Stomach (tissue), 9 donors: ENCODE data around the gene MEN1. TPM values are rescaled to one million over a fixed set of nuclear protein-coding genes. Genes with fewer than 3 reads are reported as not detected.

ENCODE experiments used
- DNase-seq, 2 donors: peaks; one replicate each; pipeline versions ENCODE4 v3.0.0 to v3.0.0-alpha.2; 2013 to 2019
- H3K27ac ChIP-seq, 5 donors: fragments of 200-600 bp in 4 of 5; sonication (generic) in 4 of 5; one replicate each; pipeline ENCODE4 v1.5.1; 2013 to 2019; ENCODE audit warnings: mild to moderate bottlenecking in 1 of 5, moderate library complexity in 1 of 5
- H3K27me3 ChIP-seq, 3 donors: fragments of 200-600 bp; sonication (generic); one replicate each; pipeline ENCODE4 v1.5.1; 2017 to 2019; ENCODE audit warnings: mixed run types in 1 of 3
- H3K36me3 ChIP-seq, 4 donors: fragments of 200-600 bp; sonication (generic); 1 replicate in 3 of 4; 2 replicates in 1 of 4; pipeline ENCODE4 v1.5.1; 2016 to 2019
- H3K4me1 ChIP-seq, 4 donors: fragments of 200-600 bp; sonication (generic); one replicate each; pipeline ENCODE4 v1.5.1; 2016 to 2019
- H3K4me3 ChIP-seq, 4 donors: fragments of 200-600 bp; sonication (generic) in 3 of 4; one replicate each; pipeline ENCODE4 v1.5.1; 2016 to 2019; ENCODE audit warnings: mild to moderate bottlenecking in 1 of 4
- H3K9me3 ChIP-seq, 4 donors: fragments of 200-600 bp; sonication (generic); one replicate each; pipeline ENCODE4 v1.5.1; 2016 to 2019
- EP300 ChIP-seq: sonication (generic); formaldehyde crosslinking; IDR thresholded peaks from one replicate; pipeline ENCODE4 v1.6.1; 2017; ENCODE audit warnings: antibody characterized with exemption
- POLR2A ChIP-seq, 4 donors: fragments of 450-650 bp; IDR thresholded peaks; one replicate each; pipeline ENCODE4 v1.6.1; 2016; ENCODE audit warnings: antibody characterized with exemption in 4 of 4, control low read depth in 2 of 4, mild to moderate bottlenecking in 1 of 4, moderate library complexity in 1 of 4
- POLR2AphosphoS5 ChIP-seq, 3 donors: sonication (generic); formaldehyde crosslinking; IDR thresholded peaks; one replicate each; pipeline ENCODE4 v1.6.1; 2016; ENCODE audit warnings: antibody characterized with exemption in 3 of 3
- WGBS, 5 donors: extraction: QIAGEN DNeasy Blood & Tissue Kit in 3 of 5; methylation state at CpG; one replicate each; pipeline versions ENCODE4 v1.1.5 to v1.1.7; 2013 to 2018; 5-methylcytosine and 5-hydroxymethylcytosine counted together
- intact Hi-C: fragments of 100-400 bp; cut with DNase I; formaldehyde crosslinking; loops from one replicate; pipeline ENCODE4 v1.15.1; 2023; ENCODE audit warnings: low total_unique reads
- polyA plus RNA-seq, 3 donors: library from polyadenylated mRNA; stranded (reverse); fragments of 200-250 nt; gene quantifications; one replicate each; pipeline ENCODE4 v1.2.3, GENCODE V29; 2013
- total RNA-seq, 5 donors: library from RNA; depleted of rRNA; stranded (reverse); fragments of >200 nt; gene quantifications; one replicate each; pipeline versions ENCODE4 v1.1.0 to v1.2.3, GENCODE V29; 2014 to 2016
- TF ChIP-seq, protein P1 (sequence below), 7 experiments: fragments of 450-650 bp in 4 of 7; fragments of 200-600 bp in 3 of 7; sonication (generic) in 3 of 7; IDR thresholded peaks; one replicate each; pipeline ENCODE4 v1.5.1; 2016 to 2019; ENCODE audit warnings: antibody characterized with exemption in 7 of 7, control low read depth in 2 of 7, mild to moderate bottlenecking in 1 of 7
- donor health status: healthy with polysubstance abuse.
- donor health status: Bipolar disorder and iron deficiency.
- donor health status: healthy.

MEN1 gene
- total and polyA plus RNA-seq, 8 donors = 9.4 to 62.5 (median 15.9) TPM

DNA sequence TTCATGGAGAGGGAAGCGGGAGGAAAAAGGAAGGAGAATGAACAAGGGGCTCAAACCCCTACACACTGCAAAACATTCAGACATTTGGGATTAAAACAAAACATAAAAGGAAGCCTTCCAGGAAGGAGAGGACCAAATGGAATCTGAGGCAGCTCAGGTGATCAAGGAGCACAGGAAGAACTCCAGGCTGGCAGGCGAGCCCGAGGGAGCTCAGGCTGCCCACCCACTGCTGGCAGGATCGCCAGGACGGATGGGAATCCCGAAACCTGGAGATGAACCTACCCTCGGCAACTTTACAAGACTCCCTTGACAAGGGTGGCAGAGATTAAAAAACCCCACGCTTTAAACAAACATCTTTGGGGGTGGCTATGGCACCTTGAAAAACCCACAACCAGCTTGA is 45.6 kb downstream of the MEN1 start:
- Histone ChIP-seq H3K27me3 (no peaks in the 10 kb centered on the region), H3K36me3 (peaks cover 76 to 81% (median 78%) of the 10 kb centered on the region in 4 donors), H3K4me1 (peaks cover 36 to 88% (median 58%) of the 10 kb centered on the region in 4 donors), H3K27ac (peak overlapping the region in 4 of 5 donors; percentile 49 to 77 (median 71)), H3K4me3 (no peak overlapping the region), H3K9me3 (no peaks in the 10 kb centered on the region)
- 78 to 87% (median 82%) methylated on average over 8 of the region's 8 CpGs for WGBS, 5 donors
- TF ChIP-seq, protein P1, sequence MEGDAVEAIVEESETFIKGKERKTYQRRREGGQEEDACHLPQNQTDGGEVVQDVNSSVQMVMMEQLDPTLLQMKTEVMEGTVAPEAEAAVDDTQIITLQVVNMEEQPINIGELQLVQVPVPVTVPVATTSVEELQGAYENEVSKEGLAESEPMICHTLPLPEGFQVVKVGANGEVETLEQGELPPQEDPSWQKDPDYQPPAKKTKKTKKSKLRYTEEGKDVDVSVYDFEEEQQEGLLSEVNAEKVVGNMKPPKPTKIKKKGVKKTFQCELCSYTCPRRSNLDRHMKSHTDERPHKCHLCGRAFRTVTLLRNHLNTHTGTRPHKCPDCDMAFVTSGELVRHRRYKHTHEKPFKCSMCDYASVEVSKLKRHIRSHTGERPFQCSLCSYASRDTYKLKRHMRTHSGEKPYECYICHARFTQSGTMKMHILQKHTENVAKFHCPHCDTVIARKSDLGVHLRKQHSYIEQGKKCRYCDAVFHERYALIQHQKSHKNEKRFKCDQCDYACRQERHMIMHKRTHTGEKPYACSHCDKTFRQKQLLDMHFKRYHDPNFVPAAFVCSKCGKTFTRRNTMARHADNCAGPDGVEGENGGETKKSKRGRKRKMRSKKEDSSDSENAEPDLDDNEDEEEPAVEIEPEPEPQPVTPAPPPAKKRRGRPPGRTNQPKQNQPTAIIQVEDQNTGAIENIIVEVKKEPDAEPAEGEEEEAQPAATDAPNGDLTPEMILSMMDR (IDR thresholded peaks at IDR 0.05) = no peak
- TF ChIP-seq POLR2AphosphoS5 (IDR thresholded peaks at IDR 0.05) = peak in 1 of 3 donors; percentile 6
- DNase-seq = no peak
- intact Hi-C loops = no loop called here

DNA sequence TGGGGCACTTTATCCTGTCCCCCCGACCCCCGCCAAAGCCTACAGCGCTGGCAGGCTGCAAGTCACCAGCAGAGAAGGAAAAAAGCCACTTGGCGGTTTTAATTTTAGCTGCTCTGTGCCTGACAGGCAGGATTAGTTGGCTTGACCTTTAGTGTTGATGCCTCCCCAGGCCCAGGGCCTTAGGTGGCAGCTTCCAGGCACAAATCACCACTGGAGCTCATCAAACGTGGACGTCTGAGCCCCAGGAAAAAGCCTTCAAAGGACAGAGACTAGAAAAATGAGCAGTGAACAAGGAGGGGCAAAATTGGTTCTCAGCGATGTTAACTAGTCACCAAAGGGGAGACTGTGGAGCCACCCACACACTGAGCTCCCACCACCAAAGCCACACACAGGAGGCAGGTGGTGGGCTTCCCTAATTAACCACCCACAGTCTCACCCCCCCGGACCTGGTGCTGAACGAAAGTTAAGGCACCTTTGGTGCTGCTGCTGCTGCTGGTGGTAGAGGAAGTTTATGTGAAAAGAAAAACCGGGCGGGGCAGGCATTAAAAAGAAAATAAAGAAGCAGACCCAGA is 46.2 kb downstream of the MEN1 start:
- peak; percentile 25 to 47 for DNase-seq

GRCh38 chr11:64763526-64764039 is 46.8 kb downstream of the MEN1 start:
- 64 to 73% (median 70%) methylated on average over 5 to 6 of the region's 6 CpGs for WGBS, 5 donors
- Histone ChIP-seq H3K27me3 (no peaks in the 10 kb centered on the region), H3K36me3 (peaks cover 65 to 69% (median 66%) of the 10 kb centered on the region in 4 donors), H3K9me3 (no peaks in the 10 kb centered on the region), H3K4me3 (no peak overlapping the region), H3K4me1 (peaks cover 41 to 100% (median 70%) of the 10 kb centered on the region in 4 donors), H3K27ac (peak overlapping the region in 4 of 5 donors; percentile 49 to 77 (median 71))
- TF ChIP-seq POLR2A (IDR thresholded peaks at IDR 0.05) (no peak), POLR2AphosphoS5 (IDR thresholded peaks at IDR 0.05) (no peak)
- TF ChIP-seq, protein P1 (IDR thresholded peaks at IDR 0.05) = no peak
- intact Hi-C loops = no loop called here
- peak in 1 of 2 donors; percentile 22 for DNase-seq

More for the DNA sequence above, 46.2 kb downstream of the MEN1 start:
- no peaks in the 10 kb centered on the region for H3K9me3 ChIP-seq
- 53 to 69% (median 62%) methylated on average over 11 of the region's 11 CpGs for WGBS, 5 donors
- H3K27ac ChIP-seq = peak overlapping the region in 4 of 5 donors; percentile 49 to 77 (median 71)
- TF ChIP-seq POLR2A (IDR thresholded peaks at IDR 0.05) (no peak), POLR2AphosphoS5 (IDR thresholded peaks at IDR 0.05) (no peak), EP300 (no peak)
- TF ChIP-seq, protein P1 (IDR thresholded peaks at IDR 0.05) = no peak
- peaks cover 70 to 75% (median 71%) of the 10 kb centered on the region in 4 donors for H3K36me3 ChIP-seq
- H3K4me1 ChIP-seq = peaks cover 41 to 94% (median 65%) of the 10 kb centered on the region in 4 donors
- H3K27me3 ChIP-seq = no peaks in the 10 kb centered on the region
- no peak overlapping the region for H3K4me3 ChIP-seq
- intact Hi-C loops = no loop called here

DNA sequence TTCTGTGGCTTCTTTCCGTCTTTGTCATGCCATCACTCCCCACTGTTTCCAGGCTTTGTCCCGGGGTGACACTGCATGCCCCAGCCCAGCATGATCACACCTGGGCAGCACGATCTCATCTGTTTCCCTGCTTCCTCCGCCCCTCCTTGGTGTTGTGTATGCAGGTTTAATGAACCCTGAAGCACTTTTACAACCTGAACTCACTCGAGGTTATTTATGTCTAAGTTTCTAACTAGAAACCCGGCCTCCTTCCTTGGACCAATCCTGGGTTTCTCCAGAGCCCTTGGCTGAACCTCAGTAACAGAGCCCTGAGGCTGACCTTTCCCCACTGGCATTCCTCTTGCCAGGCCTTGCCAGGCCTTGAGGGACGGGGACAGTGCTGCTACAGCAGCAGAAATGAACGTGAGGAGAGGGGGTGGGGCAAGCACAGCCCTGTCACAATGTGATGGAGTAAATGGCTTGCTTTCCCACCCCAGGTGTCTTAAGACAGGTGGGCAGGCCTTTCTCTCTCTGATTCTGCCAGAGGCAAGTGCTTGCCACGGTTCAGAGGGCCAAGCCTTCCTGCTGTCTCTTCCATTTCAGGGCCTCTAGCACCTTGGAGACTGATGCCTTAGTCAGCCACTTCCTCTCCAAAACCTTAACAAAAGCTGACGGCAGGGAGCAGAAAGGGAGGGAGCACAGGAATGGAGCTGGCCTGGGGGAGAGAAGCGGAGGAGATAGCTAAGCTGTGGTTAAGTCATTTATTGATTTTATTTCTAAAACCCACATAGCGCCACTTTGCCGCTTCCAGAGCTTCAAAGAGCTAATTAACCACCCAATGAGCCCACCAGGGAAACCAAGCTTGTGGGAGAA is 47.5 kb downstream of the MEN1 start:
- Histone ChIP-seq H3K4me1 (peaks cover 41 to 98% (median 67%) of the 10 kb centered on the region in 4 donors), H3K27ac (peak overlapping the region in 4 of 5 donors; percentile 49 to 77 (median 71)), H3K4me3 (no peak overlapping the region), H3K36me3 (peaks cover 58 to 62% (median 59%) of the 10 kb centered on the region in 4 donors), H3K9me3 (no peaks in the 10 kb centered on the region), H3K27me3 (no peaks in the 10 kb centered on the region)
- whole genome bisulfite sequencing, 5 donors = 46 to 61% (median 54%) methylated on average over 13 of the region's 13 CpGs
- TF ChIP-seq, protein P1 (IDR thresholded peaks at IDR 0.05) = no peak
- TF ChIP-seq POLR2AphosphoS5 (IDR thresholded peaks at IDR 0.05) (no peak), EP300 (no peak), POLR2A (IDR thresholded peaks at IDR 0.05) (no peak)
- intact Hi-C loops = no loop called here
- DNase-seq = peak; percentile 23 to 28
